HepG2 (cell line): ENCODE measurements around the gene CBLB. TPM values are rescaled to one million over a fixed set of nuclear protein-coding genes. Genes with fewer than 3 reads are reported as not detected.
A peak's percentile ranks its signal among the peaks of the same experiment; 100 is the strongest.

Experiments used
- ARHGAP35 ChIP-seq: sonication (generic); formaldehyde crosslinking; IDR thresholded peaks from 2 replicates; pipeline ENCODE4 v1.9.0; 2022; ENCODE audit warnings: mild to moderate bottlenecking, inconsistent platforms, moderate library complexity, missing genetic modification reagents, borderline replicate concordance
- DPF2 ChIP-seq: sonication (generic); formaldehyde crosslinking; IDR thresholded peaks from 2 replicates; pipeline ENCODE4 v1.4.0; 2020; ENCODE audit warnings: mild to moderate bottlenecking, low read depth, missing genetic modification reagents, borderline replicate concordance
- KLF11 ChIP-seq: IDR thresholded peaks from 2 replicates; pipeline ENCODE4 v1.6.1; 2016; ENCODE audit warnings: missing compliant biosample characterization
- PHF21A ChIP-seq: sonication (generic); formaldehyde crosslinking; IDR thresholded peaks from 2 replicates; pipeline ENCODE4 v1.5.0; 2020; ENCODE audit warnings: mild to moderate bottlenecking, missing genetic modification reagents
- POLR2A ChIP-seq, 2 experiments: IDR thresholded peaks; 2 replicates each; pipeline ENCODE4 v1.6.1; 2011; ENCODE audit warnings: low read depth in 2 of 2, low read length in 2 of 2, mild to moderate bottlenecking in 1 of 2, moderate library complexity in 1 of 2; ENCODE audit not compliant: insufficient read depth in 1 of 2
- SOX6 ChIP-seq, 2 experiments: fragments of 450-650 bp in 1 of 2; sonication (generic) in 1 of 2; formaldehyde crosslinking in 1 of 2; IDR thresholded peaks; 2 replicates each; pipeline versions ENCODE4 v1.4.0 to v1.6.1; 2017 to 2020; ENCODE audit warnings: antibody characterized with exemption in 1 of 2, mild to moderate bottlenecking in 1 of 2, missing genetic modification reagents in 1 of 2
- ZNF337 ChIP-seq: sonication (generic); formaldehyde crosslinking; IDR thresholded peaks from 2 replicates; pipeline ENCODE4 v1.5.1; 2020; ENCODE audit warnings: missing genetic modification reagents, low read depth, mild to moderate bottlenecking, borderline replicate concordance
- ZNF367 ChIP-seq: sonication (generic); formaldehyde crosslinking; IDR thresholded peaks from 2 replicates; pipeline ENCODE4 v1.4.0; 2020; ENCODE audit warnings: missing genetic modification reagents, borderline replicate concordance
- ZNF501 ChIP-seq: sonication (generic); formaldehyde crosslinking; IDR thresholded peaks from 2 replicates; pipeline ENCODE4 v1.5.1; 2020; ENCODE audit warnings: mild to moderate bottlenecking, moderate library complexity, missing genetic modification reagents
- polyA plus RNA-seq, 8 experiments: library from polyadenylated mRNA; depleted of rRNA in 3 of 8; stranded (reverse) in 7 of 8; unstranded in 1 of 8; fragments of >200 nt; fragmentation: Illumina TruSeq in 4 of 8; extraction: Trizol in 4 of 8; gene quantifications; 2 replicates each; pipeline versions ENCODE4 v1.2.1 to v1.2.3, GENCODE V29; 2011 to 2016; ENCODE audit warnings: low read depth in 4 of 8, missing spikeins in 1 of 8, mixed read lengths in 1 of 8; ENCODE audit not compliant: insufficient read depth in 1 of 8
- total RNA-seq, 5 experiments: library from RNA; depleted of rRNA; stranded (reverse); fragments of >200 nt; fragmentation: Illumina TruSeq; extraction: Trizol; gene quantifications; 2 replicates each; pipeline ENCODE4 v1.2.3, GENCODE V29; 2016; ENCODE audit warnings: low read depth in 1 of 5
- TF ChIP-seq, protein P1 (sequence below): sonication (generic); formaldehyde crosslinking; IDR thresholded peaks from 2 replicates; pipeline ENCODE4 v1.8.1; 2023; ENCODE audit warnings: mild to moderate bottlenecking, missing genetic modification reagents
- TF ChIP-seq, protein P2 (sequence below): sonication (generic); formaldehyde crosslinking; IDR thresholded peaks from 2 replicates; pipeline ENCODE4 v1.4.0; 2020; ENCODE audit warnings: missing genetic modification reagents
- TF ChIP-seq, protein P3 (sequence below): sonication (generic); formaldehyde crosslinking; IDR thresholded peaks from 2 replicates; pipeline ENCODE4 v1.4.0; 2020; ENCODE audit warnings: missing genetic modification reagents
- TF ChIP-seq, protein P4 (sequence below): sonication (generic); formaldehyde crosslinking; conservative IDR thresholded peaks from 2 replicates; pipeline ENCODE4 v1.8.1; 2023; ENCODE audit warnings: missing genetic modification reagents
- TF ChIP-seq, protein P5 (sequence below): sonication (generic); formaldehyde crosslinking; IDR thresholded peaks from 2 replicates; pipeline ENCODE4 v1.4.0; 2020; ENCODE audit warnings: missing genetic modification reagents, mild to moderate bottlenecking, borderline replicate concordance

The CBLB gene
- total and polyA plus RNA-seq, 2 of the 13 experiments (the other 11 are each of a cell fraction or from before 2014, with no cell fraction given) = 9.8 to 16.4 TPM

DNA sequence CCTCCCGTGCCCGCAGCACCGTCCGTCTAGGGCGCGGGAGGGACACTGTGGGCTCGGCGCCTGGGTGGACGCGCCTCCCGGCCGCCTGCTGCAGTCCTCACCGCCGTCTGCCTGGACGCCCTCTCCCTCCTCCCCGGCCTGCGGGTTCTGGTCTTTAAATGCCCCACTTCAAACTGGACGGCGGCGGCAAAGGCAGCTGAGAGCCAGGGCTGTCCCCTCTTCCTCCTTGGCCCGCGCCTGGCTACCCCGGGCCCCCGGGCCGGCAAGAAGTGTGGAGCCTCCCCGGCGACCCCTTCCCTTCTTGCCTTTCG is 426 bp downstream of the CBLB start (continued):
- TF ChIP-seq, protein P1, sequence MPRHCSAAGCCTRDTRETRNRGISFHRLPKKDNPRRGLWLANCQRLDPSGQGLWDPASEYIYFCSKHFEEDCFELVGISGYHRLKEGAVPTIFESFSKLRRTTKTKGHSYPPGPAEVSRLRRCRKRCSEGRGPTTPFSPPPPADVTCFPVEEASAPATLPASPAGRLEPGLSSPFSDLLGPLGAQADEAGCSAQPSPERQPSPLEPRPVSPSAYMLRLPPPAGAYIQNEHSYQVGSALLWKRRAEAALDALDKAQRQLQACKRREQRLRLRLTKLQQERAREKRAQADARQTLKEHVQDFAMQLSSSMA (CRISPR knock-in tag) = peak; percentile 50; the same call in 1 of the 2 replicates
- TF ChIP-seq, protein P2, sequence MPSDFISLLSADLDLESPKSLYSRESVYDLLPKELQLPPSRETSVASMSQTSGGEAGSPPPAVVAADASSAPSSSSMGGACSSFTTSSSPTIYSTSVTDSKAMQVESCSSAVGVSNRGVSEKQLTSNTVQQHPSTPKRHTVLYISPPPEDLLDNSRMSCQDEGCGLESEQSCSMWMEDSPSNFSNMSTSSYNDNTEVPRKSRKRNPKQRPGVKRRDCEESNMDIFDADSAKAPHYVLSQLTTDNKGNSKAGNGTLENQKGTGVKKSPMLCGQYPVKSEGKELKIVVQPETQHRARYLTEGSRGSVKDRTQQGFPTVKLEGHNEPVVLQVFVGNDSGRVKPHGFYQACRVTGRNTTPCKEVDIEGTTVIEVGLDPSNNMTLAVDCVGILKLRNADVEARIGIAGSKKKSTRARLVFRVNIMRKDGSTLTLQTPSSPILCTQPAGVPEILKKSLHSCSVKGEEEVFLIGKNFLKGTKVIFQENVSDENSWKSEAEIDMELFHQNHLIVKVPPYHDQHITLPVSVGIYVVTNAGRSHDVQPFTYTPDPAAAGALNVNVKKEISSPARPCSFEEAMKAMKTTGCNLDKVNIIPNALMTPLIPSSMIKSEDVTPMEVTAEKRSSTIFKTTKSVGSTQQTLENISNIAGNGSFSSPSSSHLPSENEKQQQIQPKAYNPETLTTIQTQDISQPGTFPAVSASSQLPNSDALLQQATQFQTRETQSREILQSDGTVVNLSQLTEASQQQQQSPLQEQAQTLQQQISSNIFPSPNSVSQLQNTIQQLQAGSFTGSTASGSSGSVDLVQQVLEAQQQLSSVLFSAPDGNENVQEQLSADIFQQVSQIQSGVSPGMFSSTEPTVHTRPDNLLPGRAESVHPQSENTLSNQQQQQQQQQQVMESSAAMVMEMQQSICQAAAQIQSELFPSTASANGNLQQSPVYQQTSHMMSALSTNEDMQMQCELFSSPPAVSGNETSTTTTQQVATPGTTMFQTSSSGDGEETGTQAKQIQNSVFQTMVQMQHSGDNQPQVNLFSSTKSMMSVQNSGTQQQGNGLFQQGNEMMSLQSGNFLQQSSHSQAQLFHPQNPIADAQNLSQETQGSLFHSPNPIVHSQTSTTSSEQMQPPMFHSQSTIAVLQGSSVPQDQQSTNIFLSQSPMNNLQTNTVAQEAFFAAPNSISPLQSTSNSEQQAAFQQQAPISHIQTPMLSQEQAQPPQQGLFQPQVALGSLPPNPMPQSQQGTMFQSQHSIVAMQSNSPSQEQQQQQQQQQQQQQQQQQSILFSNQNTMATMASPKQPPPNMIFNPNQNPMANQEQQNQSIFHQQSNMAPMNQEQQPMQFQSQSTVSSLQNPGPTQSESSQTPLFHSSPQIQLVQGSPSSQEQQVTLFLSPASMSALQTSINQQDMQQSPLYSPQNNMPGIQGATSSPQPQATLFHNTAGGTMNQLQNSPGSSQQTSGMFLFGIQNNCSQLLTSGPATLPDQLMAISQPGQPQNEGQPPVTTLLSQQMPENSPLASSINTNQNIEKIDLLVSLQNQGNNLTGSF = no peak
- TF ChIP-seq, protein P3, sequence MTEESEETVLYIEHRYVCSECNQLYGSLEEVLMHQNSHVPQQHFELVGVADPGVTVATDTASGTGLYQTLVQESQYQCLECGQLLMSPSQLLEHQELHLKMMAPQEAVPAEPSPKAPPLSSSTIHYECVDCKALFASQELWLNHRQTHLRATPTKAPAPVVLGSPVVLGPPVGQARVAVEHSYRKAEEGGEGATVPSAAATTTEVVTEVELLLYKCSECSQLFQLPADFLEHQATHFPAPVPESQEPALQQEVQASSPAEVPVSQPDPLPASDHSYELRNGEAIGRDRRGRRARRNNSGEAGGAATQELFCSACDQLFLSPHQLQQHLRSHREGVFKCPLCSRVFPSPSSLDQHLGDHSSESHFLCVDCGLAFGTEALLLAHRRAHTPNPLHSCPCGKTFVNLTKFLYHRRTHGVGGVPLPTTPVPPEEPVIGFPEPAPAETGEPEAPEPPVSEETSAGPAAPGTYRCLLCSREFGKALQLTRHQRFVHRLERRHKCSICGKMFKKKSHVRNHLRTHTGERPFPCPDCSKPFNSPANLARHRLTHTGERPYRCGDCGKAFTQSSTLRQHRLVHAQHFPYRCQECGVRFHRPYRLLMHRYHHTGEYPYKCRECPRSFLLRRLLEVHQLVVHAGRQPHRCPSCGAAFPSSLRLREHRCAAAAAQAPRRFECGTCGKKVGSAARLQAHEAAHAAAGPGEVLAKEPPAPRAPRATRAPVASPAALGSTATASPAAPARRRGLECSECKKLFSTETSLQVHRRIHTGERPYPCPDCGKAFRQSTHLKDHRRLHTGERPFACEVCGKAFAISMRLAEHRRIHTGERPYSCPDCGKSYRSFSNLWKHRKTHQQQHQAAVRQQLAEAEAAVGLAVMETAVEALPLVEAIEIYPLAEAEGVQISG (CRISPR knock-in tag) = 0 out of 2 replicates have a peak, but pooled peaks have one; percentile 7
- TF ChIP-seq ARHGAP35 (no peak), ZNF337 (CRISPR knock-in tag) (no peak), DPF2 (CRISPR knock-in tag) (no peak), PHF21A (CRISPR knock-in tag) (no peak), POLR2A (IDR thresholded peaks at IDR 0.05; ENCODE audit: insufficient read depth in 1 of 2, low read depth in 2 of 2, low read length in 2 of 2) (no peak), ZNF501 (CRISPR knock-in tag) (no peak), KLF11 (no peak), SOX6 (IDR thresholded peaks at IDR 0.05) (no peak), SOX6 (CRISPR knock-in tag; IDR thresholded peaks at IDR 0.05) (no peak), ZNF367 (CRISPR knock-in tag) (no peak; the same call in 1 of the 2 replicates)
- TF ChIP-seq, protein P4, sequence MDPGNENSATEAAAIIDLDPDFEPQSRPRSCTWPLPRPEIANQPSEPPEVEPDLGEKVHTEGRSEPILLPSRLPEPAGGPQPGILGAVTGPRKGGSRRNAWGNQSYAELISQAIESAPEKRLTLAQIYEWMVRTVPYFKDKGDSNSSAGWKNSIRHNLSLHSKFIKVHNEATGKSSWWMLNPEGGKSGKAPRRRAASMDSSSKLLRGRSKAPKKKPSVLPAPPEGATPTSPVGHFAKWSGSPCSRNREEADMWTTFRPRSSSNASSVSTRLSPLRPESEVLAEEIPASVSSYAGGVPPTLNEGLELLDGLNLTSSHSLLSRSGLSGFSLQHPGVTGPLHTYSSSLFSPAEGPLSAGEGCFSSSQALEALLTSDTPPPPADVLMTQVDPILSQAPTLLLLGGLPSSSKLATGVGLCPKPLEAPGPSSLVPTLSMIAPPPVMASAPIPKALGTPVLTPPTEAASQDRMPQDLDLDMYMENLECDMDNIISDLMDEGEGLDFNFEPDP = peak; percentile 89; the same call in 1 of the 2 replicates
- TF ChIP-seq, protein P5, sequence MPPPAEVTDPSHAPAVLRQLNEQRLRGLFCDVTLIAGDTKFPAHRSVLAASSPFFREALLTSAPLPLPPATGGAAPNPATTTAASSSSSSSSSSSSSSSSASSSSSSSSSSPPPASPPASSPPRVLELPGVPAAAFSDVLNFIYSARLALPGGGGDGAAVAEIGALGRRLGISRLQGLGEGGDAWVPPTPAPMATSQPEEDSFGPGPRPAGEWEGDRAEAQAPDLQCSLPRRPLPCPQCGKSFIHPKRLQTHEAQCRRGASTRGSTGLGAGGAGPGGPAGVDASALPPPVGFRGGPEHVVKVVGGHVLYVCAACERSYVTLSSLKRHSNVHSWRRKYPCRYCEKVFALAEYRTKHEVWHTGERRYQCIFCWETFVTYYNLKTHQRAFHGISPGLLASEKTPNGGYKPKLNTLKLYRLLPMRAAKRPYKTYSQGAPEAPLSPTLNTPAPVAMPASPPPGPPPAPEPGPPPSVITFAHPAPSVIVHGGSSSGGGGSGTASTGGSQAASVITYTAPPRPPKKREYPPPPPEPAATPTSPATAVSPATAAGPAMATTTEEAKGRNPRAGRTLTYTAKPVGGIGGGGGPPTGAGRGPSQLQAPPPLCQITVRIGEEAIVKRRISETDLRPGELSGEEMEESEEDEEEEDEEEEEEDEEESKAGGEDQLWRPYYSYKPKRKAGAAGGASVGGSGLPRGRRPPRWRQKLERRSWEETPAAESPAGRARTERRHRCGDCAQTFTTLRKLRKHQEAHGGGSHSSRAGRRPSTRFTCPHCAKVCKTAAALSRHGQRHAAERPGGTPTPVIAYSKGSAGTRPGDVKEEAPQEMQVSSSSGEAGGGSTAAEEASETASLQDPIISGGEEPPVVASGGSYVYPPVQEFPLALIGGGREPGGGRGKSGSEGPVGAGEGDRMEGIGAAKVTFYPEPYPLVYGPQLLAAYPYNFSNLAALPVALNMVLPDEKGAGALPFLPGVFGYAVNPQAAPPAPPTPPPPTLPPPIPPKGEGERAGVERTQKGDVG (CRISPR knock-in tag) = no peak
